ENCODE data around the gene TTC34. TPM values are rescaled to one million over a fixed set of nuclear protein-coding genes. Genes with fewer than 3 reads are reported as not detected.
"Not testable (repeated sequence)": the region's sequence is repeated elsewhere in the genome, so short reads cannot be mapped to it uniquely, and the experiment has no call there.

TTC34 gene
- total RNA-seq, 2 donors from 2014 or later: under 0.01 to 0.52 TPM

DNA sequence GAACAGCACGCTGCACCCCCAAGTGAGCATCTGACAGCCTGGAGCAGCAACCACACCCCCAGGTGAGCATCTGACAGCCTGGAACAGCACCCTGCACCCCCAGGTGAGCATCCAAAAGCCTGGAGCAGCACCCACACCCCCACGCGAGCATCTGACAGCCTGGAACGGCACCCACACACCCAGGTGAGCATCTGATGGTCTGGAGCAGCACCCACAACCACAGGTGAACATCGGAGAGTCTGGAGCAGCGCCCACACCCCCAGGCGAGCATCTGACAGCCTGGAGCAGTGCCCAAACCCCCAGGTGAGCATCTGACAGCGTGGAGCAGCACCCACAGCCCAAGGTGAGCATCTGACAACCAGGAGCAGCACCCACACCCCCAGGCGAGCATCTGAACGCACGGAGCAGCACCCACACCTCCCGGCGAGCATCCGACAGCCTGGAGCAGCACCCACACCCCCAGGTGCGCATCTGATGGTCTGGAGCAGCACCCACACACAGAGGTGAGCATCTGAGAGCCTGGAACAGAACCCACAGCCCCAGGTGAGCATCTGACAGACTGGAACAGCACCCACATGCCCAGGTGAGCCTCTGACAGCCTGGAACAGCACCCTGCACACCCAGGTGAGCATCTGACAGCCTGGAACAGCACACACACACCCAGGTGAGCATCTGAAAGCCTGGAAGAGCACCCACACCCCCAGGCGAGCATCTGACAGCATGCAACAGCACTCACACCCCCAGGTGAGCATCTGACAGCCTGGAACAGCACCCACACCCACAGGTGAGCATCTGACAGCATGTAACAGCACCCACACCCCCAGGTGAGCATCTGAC, 145.7 kb downstream of the TTC34 start:
- intact Hi-C loops (cut with DNase I); H3K36me3 ChIP-seq (replicated peaks in 1 of 2; ENCODE audit: insufficient read depth in 1 of 2, low read depth in 2 of 2); H3K4me3 ChIP-seq; H3K27me3 ChIP-seq; H3K9me3 ChIP-seq; H3K4me1 ChIP-seq; H3K27ac ChIP-seq; ATAC-seq: not testable (repeated sequence)
- peak in 1 of 4 donors; percentile 32 for DNase-seq
- WGBS, 2 donors: 20 to 24% methylated on average over 15 to 16 of the region's 16 CpGs

DNA sequence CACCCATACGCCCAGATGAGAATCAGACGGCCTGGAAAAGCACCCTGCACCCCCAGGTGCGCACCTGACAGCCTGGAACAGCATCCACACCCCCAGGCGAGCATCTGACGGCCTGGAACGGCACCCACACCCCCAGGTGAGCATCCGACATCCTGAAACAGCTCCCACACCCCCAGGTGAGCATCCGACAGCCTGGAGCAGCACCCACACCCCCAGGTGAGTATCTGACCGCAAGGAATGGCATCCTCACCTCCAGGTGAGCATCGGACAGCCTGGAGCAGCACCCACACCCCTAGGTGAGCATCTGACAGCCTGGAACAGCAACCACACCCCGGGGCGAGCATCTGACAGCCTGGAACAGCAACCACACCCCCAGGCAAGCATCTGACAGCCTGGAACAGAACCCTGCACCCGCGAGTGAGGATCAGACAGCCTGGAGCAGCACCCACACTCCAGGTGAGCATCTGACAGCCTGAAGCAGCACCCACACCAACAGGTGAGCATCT, 147.0 kb downstream of the TTC34 start:
- H3K36me3 ChIP-seq (replicated peaks in 1 of 2; ENCODE audit: insufficient read depth in 1 of 2, low read depth in 2 of 2); intact Hi-C loops (cut with DNase I); H3K9me3 ChIP-seq; H3K4me3 ChIP-seq; H3K27me3 ChIP-seq; H3K4me1 ChIP-seq; ATAC-seq; H3K27ac ChIP-seq: not testable (repeated sequence)
- DNase-seq: peak in 1 of 4 donors; percentile 16
- 25 to 26% methylated on average over 14 of the region's 14 CpGs for WGBS, 2 donors

DNA sequence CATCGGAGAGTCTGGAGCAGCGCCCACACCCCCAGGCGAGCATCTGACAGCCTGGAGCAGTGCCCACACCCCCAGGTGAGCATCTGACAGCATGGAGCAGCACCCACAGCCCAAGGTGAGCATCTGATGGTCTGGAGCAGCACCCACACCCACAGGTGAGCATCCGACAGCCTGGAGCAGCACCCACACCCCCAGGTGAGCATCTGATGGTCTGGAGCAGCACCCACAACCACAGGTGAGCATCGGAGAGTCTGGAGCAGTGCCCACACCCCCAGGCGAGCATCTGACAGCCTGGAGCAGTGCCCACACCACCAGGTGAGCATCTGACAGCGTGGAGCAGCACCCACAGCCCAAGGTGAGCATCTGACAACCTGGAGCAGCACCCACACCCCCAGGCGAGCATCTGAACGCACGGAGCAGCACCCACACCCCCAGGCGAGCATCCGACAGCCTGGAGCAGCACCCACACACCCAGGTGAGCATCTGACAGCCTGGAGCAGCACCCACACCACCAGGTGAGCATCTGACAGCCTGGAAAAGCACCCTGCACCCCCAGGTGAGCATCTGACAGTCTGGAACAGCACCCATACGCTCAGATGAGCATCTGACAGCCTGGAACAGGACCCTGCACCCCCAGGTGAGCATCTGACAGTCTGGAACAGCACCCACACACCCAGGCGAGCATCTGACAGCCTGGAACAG, 147.6 kb downstream of the TTC34 start:
- H3K27me3 ChIP-seq; intact Hi-C loops (cut with DNase I); H3K4me3 ChIP-seq; H3K4me1 ChIP-seq; H3K27ac ChIP-seq; ATAC-seq; H3K36me3 ChIP-seq (replicated peaks in 1 of 2; ENCODE audit: insufficient read depth in 1 of 2, low read depth in 2 of 2); H3K9me3 ChIP-seq: not testable (repeated sequence)
- DNase-seq: peak; percentile 33 to 47 (median 44)
- WGBS, 2 donors: 28 to 33% methylated on average over 14 of the region's 14 CpGs

DNA sequence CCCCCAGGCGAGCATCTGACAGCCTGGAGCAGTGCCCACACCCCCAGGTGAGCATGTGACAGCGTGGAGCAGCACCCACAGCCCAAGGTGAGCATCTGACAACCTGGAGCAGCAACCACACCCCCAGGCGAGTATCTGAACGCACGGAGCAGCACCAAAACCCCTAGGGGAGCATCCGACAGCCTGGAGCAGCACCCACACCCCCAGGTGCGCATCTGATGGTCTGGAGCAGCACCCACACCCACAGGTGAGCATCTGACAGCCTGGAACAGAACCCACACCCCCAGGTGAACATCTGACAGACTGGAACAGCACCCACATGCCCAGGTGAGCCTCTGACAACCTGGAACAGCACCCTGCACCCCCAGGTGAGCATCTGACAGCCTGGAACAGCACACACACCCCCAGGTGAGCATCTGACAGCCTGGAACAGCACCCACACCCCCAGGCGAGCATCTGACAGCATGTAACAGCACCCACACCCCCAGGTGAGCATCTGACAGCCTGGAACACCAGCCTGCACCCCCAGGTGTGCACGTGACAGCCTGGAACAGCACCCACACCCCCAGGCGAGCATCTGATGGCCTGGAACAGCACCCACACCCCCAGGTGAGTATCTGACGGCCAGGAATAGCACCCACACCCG, 148.4 kb downstream of the TTC34 start:
- H3K4me3 ChIP-seq; H3K27ac ChIP-seq; intact Hi-C loops (cut with DNase I); H3K9me3 ChIP-seq; H3K36me3 ChIP-seq (replicated peaks in 1 of 2; ENCODE audit: insufficient read depth in 1 of 2, low read depth in 2 of 2); H3K4me1 ChIP-seq; ATAC-seq; H3K27me3 ChIP-seq: not testable (repeated sequence)
- 15 to 26% methylated on average over 12 of the region's 12 CpGs for WGBS, 2 donors
- DNase-seq: peak in 2 of 4 donors; percentile 6 to 23

DNA sequence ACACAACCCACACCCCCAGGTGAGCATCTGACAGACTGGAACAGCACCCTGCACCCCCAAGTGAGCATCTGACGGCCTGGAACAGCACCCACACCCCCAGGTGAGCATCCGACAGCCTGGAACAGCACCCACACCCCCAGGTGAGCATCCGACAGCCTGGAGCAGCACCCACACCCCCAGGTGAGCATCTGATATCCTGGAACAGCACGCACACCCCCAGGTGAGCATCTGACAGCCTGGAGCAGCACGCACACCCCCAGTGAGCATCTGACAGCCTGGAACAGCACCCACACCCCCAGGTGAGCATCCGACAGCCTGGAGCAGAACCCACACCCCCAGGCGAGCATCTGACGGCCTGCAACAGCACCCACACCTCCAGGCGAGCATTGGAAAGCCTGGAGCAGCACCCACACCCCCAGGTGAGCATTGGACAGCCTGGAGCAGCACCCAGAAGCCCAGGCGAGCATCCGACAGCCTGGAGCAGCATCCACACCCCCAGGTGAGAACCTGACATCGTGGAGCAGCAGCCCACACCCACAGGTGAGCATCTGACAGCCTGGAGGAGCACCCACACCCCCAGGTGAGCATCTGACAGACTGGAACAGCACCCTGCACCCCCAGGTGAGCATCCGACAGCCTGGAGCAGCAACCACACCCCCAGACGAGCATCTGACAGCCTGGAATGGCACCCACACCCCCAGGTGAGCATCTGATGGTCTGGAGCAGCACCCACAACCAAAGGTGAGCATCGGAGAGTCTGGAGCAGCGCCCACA, 149.2 kb downstream of the TTC34 start:
- H3K27me3 ChIP-seq; H3K36me3 ChIP-seq (replicated peaks in 1 of 2; ENCODE audit: insufficient read depth in 1 of 2, low read depth in 2 of 2); H3K9me3 ChIP-seq; H3K4me3 ChIP-seq; H3K27ac ChIP-seq; intact Hi-C loops (cut with DNase I); H3K4me1 ChIP-seq; ATAC-seq: not testable (repeated sequence)
- WGBS, 2 donors: 17 to 25% methylated on average over 16 of the region's 16 CpGs
- peak in 1 of 4 donors; percentile 25 for DNase-seq

DNA sequence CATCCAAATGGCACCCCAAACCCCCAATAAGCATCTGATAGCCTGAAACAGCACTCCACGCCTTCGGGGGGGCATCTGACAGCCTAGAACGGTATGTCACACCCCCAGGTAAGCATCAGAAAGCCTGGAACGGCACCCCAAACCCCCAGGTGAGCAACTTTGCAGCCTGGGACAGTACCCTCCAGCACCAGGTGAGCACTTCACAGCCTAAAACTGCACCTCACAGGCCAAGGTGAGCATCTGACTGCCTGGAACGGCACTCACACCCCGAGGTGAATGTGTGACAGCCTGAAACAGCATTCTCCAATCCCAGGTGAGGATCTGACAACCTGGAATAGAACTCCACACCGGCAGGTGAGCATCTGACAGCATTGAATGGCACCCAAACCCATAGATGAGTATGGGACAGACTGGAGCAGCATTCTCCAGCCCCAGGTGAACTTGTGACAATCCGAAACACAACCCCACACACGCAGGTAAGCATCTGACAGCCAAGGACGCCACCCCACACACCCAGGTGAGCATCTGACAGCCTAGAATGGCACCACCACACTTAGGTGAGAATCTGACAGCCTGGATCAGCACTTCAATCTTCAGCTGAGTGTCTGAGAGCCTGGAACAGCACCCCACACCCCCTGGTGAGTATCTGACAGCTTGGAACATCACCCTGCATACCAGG, 150.4 kb downstream of the TTC34 start:
- Histone ChIP-seq H3K27me3 (no peaks in the 10 kb centered on the region), H3K27ac (no peak overlapping the region), H3K9me3 (peaks cover 0 to 7% (median 0%) of the 10 kb centered on the region in 3 donors), H3K36me3 (replicated peaks in 1 of 2; ENCODE audit: insufficient read depth in 1 of 2, low read depth in 2 of 2) (no peaks in the 10 kb centered on the region), H3K4me3 (no peak overlapping the region), H3K4me1 (no peaks in the 10 kb centered on the region)
- ATAC-seq (no peak), DNase-seq (peak in 1 of 4 donors; percentile 7)
- no peak for TF ChIP-seq POLR2A (IDR thresholded peaks at IDR 0.05)
- TF ChIP-seq, protein P1, sequence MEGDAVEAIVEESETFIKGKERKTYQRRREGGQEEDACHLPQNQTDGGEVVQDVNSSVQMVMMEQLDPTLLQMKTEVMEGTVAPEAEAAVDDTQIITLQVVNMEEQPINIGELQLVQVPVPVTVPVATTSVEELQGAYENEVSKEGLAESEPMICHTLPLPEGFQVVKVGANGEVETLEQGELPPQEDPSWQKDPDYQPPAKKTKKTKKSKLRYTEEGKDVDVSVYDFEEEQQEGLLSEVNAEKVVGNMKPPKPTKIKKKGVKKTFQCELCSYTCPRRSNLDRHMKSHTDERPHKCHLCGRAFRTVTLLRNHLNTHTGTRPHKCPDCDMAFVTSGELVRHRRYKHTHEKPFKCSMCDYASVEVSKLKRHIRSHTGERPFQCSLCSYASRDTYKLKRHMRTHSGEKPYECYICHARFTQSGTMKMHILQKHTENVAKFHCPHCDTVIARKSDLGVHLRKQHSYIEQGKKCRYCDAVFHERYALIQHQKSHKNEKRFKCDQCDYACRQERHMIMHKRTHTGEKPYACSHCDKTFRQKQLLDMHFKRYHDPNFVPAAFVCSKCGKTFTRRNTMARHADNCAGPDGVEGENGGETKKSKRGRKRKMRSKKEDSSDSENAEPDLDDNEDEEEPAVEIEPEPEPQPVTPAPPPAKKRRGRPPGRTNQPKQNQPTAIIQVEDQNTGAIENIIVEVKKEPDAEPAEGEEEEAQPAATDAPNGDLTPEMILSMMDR (IDR thresholded peaks at IDR 0.05): no peak
- intact Hi-C loops (cut with DNase I): no loop called here
- 24 to 35% methylated on average over 4 to 10 of the region's 10 CpGs for WGBS, 2 donors
